G401 (cell line): Measurements from ENCODE around the gene ACTRT3. TPM values are rescaled to one million over a fixed set of nuclear protein-coding genes. Genes with fewer than 3 reads are reported as not detected.
"Not testable (repeated sequence)": the region's sequence is repeated elsewhere in the genome, so short reads cannot be mapped to it uniquely, and the experiment has no call there.

Experiments
- DNase-seq: peaks from one replicate; pipeline ENCODE4 v3.0.0-alpha.2; 2015; ENCODE audit warnings: low spot score
- in situ Hi-C: cut with HindIII; loops from 2 replicates; pipeline ENCODE4 v1.10.0; 2016; ENCODE audit warnings: low sequenced_read_pairs, mixed read lengths
- total RNA-seq: library from RNA; depleted of rRNA; stranded (reverse); fragments of >200 nt; shearing (Covaris generic); gene quantifications from 2 replicates; pipeline ENCODE4 v1.2.3, GENCODE V29; 2014; rRNA removed

ACTRT3 gene
- total RNA-seq, 1 experiment from 2014 or later, result 2.7 TPM

- in situ Hi-C loops, result no loop called here
Measured at GRCh38 chr3:169722724-169723123, 46.6 kb downstream of the ACTRT3 start.

DNA sequence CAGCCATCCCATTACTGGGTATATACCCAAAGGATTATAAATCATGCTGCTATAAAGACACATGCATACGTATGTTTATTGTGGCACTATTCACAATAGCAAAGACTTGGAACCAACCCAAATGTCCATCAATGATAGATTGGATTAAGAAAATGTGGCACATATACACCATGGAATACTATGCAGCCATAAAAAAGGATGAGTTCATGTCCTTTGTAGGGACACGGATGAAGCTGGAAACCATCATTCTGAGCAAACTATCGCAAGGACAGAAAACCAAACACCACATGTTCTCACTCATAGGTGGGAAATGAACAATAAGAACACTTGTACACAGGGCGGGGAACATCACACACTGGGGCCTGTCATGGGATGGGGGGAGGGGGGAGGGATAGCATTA is 50.9 kb downstream of the ACTRT3 start:
- DNase-seq, in situ Hi-C loops: not testable (repeated sequence)

More at GRCh38 chr3:169722724-169723123, 46.6 kb downstream of the ACTRT3 start:
- no peak for DNase-seq

Other genes starting within 250 kb of the ACTRT3 start
- gene MECOM, start 105.8 kb downstream of the ACTRT3 start, total RNA-seq, result 1.4 and 8.0 TPM in 2 replicates
- gene TERC, start 4.5 kb downstream of the ACTRT3 start, total RNA-seq, result 118 and 204 TPM in 2 replicates
- 23.8 and 25.7 TPM in 2 replicates for gene MYNN, start 3.8 kb upstream of the ACTRT3 start, total RNA-seq
- gene LRRIQ4, start 43.3 kb upstream of the ACTRT3 start, total RNA-seq, result not detected in 2 replicates
- gene LRRC34, start 43.3 kb upstream of the ACTRT3 start, total RNA-seq, result not detected in 2 replicates
- gene LRRC31, start 100.4 kb upstream of the ACTRT3 start, total RNA-seq, result not detected in 2 replicates
- gene SAMD7, start 142.0 kb upstream of the ACTRT3 start, total RNA-seq, result not detected in 2 replicates
- gene SEC62, start 197.2 kb upstream of the ACTRT3 start, total RNA-seq, result 9.5 and 16.4 TPM in 2 replicates